ENCODE results near the gene NKD1.

DNA sequence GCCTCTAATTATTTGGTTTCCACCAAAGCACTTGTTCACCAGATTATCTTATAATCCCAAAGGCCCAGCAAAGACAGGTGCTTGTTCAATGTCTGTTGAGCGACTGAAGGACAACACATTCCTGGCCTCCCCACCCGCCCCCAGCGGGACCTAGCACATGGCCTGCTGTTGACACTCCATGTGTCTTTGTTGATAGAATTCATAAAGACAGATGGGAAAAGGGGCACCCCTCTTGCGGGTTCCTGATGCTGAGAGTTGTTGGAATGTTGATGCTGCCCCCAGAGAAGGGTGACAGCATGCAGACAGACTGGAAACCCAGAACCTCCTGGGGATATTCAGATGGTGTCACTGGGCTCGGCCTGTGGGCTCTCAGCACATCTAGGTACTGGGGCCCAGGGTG is 96.0 kb downstream of the NKD1 start:
- no peak for TF ChIP-seq CTBP1 (IDR thresholded peaks at IDR 0.05; ENCODE audit: borderline replicate concordance)
- no peak for TF ChIP-seq HDGF (IDR thresholded peaks at IDR 0.05; ENCODE audit: borderline replicate concordance)
- no peak for TF ChIP-seq LEF1 (IDR thresholded peaks at IDR 0.05; ENCODE audit: borderline replicate concordance)
- TF ChIP-seq SP1 (IDR thresholded peaks at IDR 0.05): no peak
- TF ChIP-seq SUZ12 (IDR thresholded peaks at IDR 0.05): no peak
- TF ChIP-seq, protein P1, sequence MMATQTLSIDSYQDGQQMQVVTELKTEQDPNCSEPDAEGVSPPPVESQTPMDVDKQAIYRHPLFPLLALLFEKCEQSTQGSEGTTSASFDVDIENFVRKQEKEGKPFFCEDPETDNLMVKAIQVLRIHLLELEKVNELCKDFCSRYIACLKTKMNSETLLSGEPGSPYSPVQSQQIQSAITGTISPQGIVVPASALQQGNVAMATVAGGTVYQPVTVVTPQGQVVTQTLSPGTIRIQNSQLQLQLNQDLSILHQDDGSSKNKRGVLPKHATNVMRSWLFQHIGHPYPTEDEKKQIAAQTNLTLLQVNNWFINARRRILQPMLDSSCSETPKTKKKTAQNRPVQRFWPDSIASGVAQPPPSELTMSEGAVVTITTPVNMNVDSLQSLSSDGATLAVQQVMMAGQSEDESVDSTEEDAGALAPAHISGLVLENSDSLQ (IDR thresholded peaks at IDR 0.05): no peak
- TF ChIP-seq FOXM1 (IDR thresholded peaks at IDR 0.05; ENCODE audit: borderline replicate concordance): no peak
- TF ChIP-seq TARDBP (IDR thresholded peaks at IDR 0.05): no peak
- TF ChIP-seq FOXK2 (IDR thresholded peaks at IDR 0.05): no peak
- TF ChIP-seq ZNF384 (IDR thresholded peaks at IDR 0.05): no peak
- TF ChIP-seq ARNT (IDR thresholded peaks at IDR 0.05): no peak
